HepG2 (cell line): ENCODE results near the gene TOR1AIP1. TPM values are rescaled to one million over a fixed set of nuclear protein-coding genes. Genes with fewer than 3 reads are reported as not detected.

Experiments used
- NCOR1 ChIP-seq: fragments of 200-600 bp; sonication (generic); IDR thresholded peaks from 2 replicates; pipeline ENCODE4 v1.7.0; 2017; ENCODE audit warnings: antibody characterized with exemption, low read length, borderline replicate concordance
- NFE2L2 ChIP-seq: fragments of 150-350 bp; IDR thresholded peaks from 2 replicates; pipeline ENCODE4 v1.6.1; 2014; ENCODE audit warnings: low read length
- ZBTB3 ChIP-seq: sonication (generic); formaldehyde crosslinking; IDR thresholded peaks from 2 replicates; pipeline ENCODE4 v1.4.0; 2020; ENCODE audit warnings: low read depth, mild to moderate bottlenecking, moderate library complexity, missing genetic modification reagents, borderline replicate concordance
- ZBTB40 ChIP-seq, 2 experiments: fragments of 450-650 bp in 1 of 2; sonication (generic) in 1 of 2; formaldehyde crosslinking in 1 of 2; IDR thresholded peaks; 2 replicates each; pipeline versions ENCODE4 v1.6.1 to v1.8.0; 2016 to 2022; ENCODE audit warnings: antibody characterized with exemption in 1 of 2, mild to moderate bottlenecking in 1 of 2, missing genetic modification reagents in 1 of 2
- ZFX ChIP-seq: sonication (generic); formaldehyde crosslinking; IDR thresholded peaks from 2 replicates; pipeline ENCODE4 v1.4.0; 2020; ENCODE audit warnings: mild to moderate bottlenecking, low read depth, missing genetic modification reagents, moderate library complexity
- ZNF142 ChIP-seq: sonication (generic); formaldehyde crosslinking; IDR thresholded peaks from 2 replicates; pipeline ENCODE4 v1.4.0; 2020; ENCODE audit warnings: missing genetic modification reagents
- ZNF446 ChIP-seq: sonication (generic); formaldehyde crosslinking; IDR thresholded peaks from 2 replicates; pipeline ENCODE4 v1.5.0; 2020; ENCODE audit warnings: mild to moderate bottlenecking, missing genetic modification reagents
- ZNF589 ChIP-seq: sonication (generic); formaldehyde crosslinking; conservative IDR thresholded peaks from 2 replicates; pipeline ENCODE4 v1.8.0; 2022; ENCODE audit warnings: mild to moderate bottlenecking, moderate library complexity, missing genetic modification reagents
- ZXDC ChIP-seq: sonication (generic); formaldehyde crosslinking; IDR thresholded peaks from 2 replicates; pipeline ENCODE4 v1.5.0; 2020; ENCODE audit warnings: mild to moderate bottlenecking, missing genetic modification reagents
- polyA plus RNA-seq, 8 experiments: library from polyadenylated mRNA; depleted of rRNA in 3 of 8; stranded (reverse) in 7 of 8; unstranded in 1 of 8; fragments of >200 nt; fragmentation: Illumina TruSeq in 4 of 8; extraction: Trizol in 4 of 8; gene quantifications; 2 replicates each; pipeline versions ENCODE4 v1.2.1 to v1.2.3, GENCODE V29; 2011 to 2016; ENCODE audit warnings: low read depth in 4 of 8, missing spikeins in 1 of 8, mixed read lengths in 1 of 8; ENCODE audit not compliant: insufficient read depth in 1 of 8
- total RNA-seq, 5 experiments: library from RNA; depleted of rRNA; stranded (reverse); fragments of >200 nt; fragmentation: Illumina TruSeq; extraction: Trizol; gene quantifications; 2 replicates each; pipeline ENCODE4 v1.2.3, GENCODE V29; 2016; ENCODE audit warnings: low read depth in 1 of 5

The TOR1AIP1 gene
- total and polyA plus RNA-seq, 2 of the 13 experiments (the other 11 are each of a cell fraction or from before 2014, with no cell fraction given) = 15.6 to 29.0 TPM

GRCh38 chr1:179882253-179883039 lies at the start of gene TOR1AIP1 (continued):
- TF ChIP-seq ZBTB40 (IDR thresholded peaks at IDR 0.05) (peak; percentile 92), ZBTB40 (CRISPR knock-in tag; IDR thresholded peaks at IDR 0.05) (peak; percentile 80; the same call in 1 of the 2 replicates), ZFX (CRISPR knock-in tag) (peak; percentile 94), ZXDC (CRISPR knock-in tag) (no peak; the same call in 1 of the 2 replicates), NCOR1 (no peak), ZBTB3 (CRISPR knock-in tag) (no peak), ZNF446 (CRISPR knock-in tag) (no peak), ZNF142 (CRISPR knock-in tag) (peak; percentile 65), NFE2L2 (no peak), ZNF589 (peak; percentile 62)
